Measurements from ENCODE around the gene AUTS2.

Gene AUTS2

DNA sequence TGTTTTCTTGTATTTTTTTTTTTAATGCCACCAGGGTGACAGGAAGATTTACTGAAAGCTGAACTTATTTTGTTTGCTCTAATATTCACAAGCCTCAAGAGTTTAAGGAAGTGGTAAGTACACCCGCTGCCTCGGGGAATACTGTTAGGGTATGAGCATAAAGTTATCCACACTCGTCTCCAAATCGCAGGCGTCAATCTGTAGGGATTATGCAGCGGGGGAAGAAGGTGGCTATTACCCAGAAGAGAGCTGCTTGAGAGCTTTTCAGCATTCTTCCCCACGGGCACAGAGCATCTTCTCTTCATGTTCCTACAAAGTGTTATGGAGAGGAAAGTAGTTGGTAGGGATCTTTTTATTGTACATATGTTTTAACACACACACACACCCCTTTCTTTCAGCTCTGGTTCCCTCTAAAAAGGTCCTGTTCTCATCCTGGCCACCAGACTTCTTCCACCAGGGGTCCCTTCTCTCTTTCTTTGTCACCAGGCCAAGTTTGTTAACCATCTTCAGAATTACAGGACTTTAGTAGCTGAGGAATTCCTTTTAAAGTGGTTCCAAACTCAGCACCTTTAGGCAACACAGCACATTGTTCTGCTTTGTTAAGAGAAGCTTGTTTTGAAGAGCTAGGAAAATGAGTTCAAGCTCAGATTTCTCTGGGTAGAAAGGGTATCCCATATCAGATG, 1122.1 kb downstream of the AUTS2 start:
- Histone ChIP-seq H3K4me2 (ENCODE audit: low read depth, low read length, poor library complexity, severe bottlenecking) (no peak overlapping the region), H4K20me1 (ENCODE audit: low read depth, low read length) (0 out of 2 replicates have a peak, but pooled peaks cover 8% of the 10 kb centered on the region), H3K9ac (ENCODE audit: low read length) (no peak overlapping the region), H3K9me2 (replicated peaks; ENCODE audit: insufficient read depth, low read length) (no peaks in the 10 kb centered on the region), H3K27me3 (ENCODE audit: low read length) (no peaks in the 10 kb centered on the region), H3K36me3 (ENCODE audit: low read length) (no peaks in the 10 kb centered on the region), H3F3A (ENCODE audit: insufficient read depth) (no peaks in the 10 kb centered on the region), H3K27ac (ENCODE audit: low read depth, low read length) (no peak overlapping the region), H3K4me3 (ENCODE audit: insufficient read depth, low read length, poor library complexity, severe bottlenecking) (no peak overlapping the region), H2AFZ (ENCODE audit: low read depth, low read length, severe bottlenecking) (no peak overlapping the region), H3K79me2 (ENCODE audit: insufficient read depth, low read length) (no peaks in the 10 kb centered on the region), H3K9me3 (ENCODE audit: insufficient read depth, low read length) (no peaks in the 10 kb centered on the region)
- TF ChIP-seq CTCF (IDR thresholded peaks at IDR 0.05; ENCODE audit: insufficient read depth, low read length, poor library complexity, severe bottlenecking) (no peak), EZH2phosphoT487 (conservative IDR thresholded peaks at IDR 0.05; ENCODE audit: low read length) (no peak)

- no peak overlapping the region for H3K27ac ChIP-seq (ENCODE audit: low read depth, low read length)
- no peaks in the 10 kb centered on the region for H3K36me3 ChIP-seq (ENCODE audit: low read length)
- no peak for TF ChIP-seq EZH2phosphoT487 (conservative IDR thresholded peaks at IDR 0.05; ENCODE audit: low read length)
- TF ChIP-seq CTCF (IDR thresholded peaks at IDR 0.05; ENCODE audit: insufficient read depth, low read length, poor library complexity, severe bottlenecking), result no peak
- H3K9me2 ChIP-seq (replicated peaks; ENCODE audit: insufficient read depth, low read length), result no peaks in the 10 kb centered on the region
- no peaks in the 10 kb centered on the region for H3K79me2 ChIP-seq (ENCODE audit: insufficient read depth, low read length)
- no peaks in the 10 kb centered on the region for H3K9me3 ChIP-seq (ENCODE audit: insufficient read depth, low read length)
- H3K4me2 ChIP-seq (ENCODE audit: low read depth, low read length, poor library complexity, severe bottlenecking), result no peak overlapping the region
- H2AFZ ChIP-seq (ENCODE audit: low read depth, low read length, severe bottlenecking), result no peak overlapping the region
- H3K27me3 ChIP-seq (ENCODE audit: low read length), result no peaks in the 10 kb centered on the region
- no peaks in the 10 kb centered on the region for H3F3A ChIP-seq (ENCODE audit: insufficient read depth)
- H3K4me3 ChIP-seq (ENCODE audit: insufficient read depth, low read length, poor library complexity, severe bottlenecking), result no peak overlapping the region
- H3K9ac ChIP-seq (ENCODE audit: low read length), result no peak overlapping the region
- 0 out of 2 replicates have a peak, but pooled peaks cover 8% of the 10 kb centered on the region for H4K20me1 ChIP-seq (ENCODE audit: low read depth, low read length)
These were observed 1123.2 kb downstream of the AUTS2 start for GRCh38 chr7:70721500-70721899.

DNA sequence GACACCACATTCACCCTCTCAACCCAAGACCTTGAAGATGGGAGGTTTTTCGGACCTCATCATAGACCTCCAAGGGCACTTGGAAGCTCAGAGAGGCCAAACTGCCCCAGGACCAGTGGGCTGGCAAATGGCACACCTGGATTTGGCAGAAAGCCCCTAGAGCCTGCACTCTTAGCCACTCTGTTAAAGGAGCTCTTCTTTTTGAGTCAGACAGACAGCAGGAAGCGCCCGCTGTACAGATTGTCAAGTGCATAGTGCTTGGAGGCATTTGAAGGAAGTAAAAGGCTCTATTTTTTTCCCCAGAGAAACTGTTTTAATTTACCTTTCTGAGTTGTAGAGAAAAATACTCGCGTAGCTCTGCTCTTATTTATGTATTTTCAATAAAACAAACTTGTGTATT, 1125.1 kb downstream of the AUTS2 start:
- Histone ChIP-seq H3K36me3 (ENCODE audit: low read length) (no peaks in the 10 kb centered on the region), H3K27ac (ENCODE audit: low read depth, low read length) (no peak overlapping the region), H3F3A (ENCODE audit: insufficient read depth) (no peaks in the 10 kb centered on the region), H3K9me2 (replicated peaks; ENCODE audit: insufficient read depth, low read length) (no peaks in the 10 kb centered on the region), H3K4me3 (ENCODE audit: insufficient read depth, low read length, poor library complexity, severe bottlenecking) (no peak overlapping the region), H4K20me1 (ENCODE audit: low read depth, low read length) (0 out of 2 replicates have a peak, but pooled peaks cover 8% of the 10 kb centered on the region), H2AFZ (ENCODE audit: low read depth, low read length, severe bottlenecking) (no peak overlapping the region), H3K27me3 (ENCODE audit: low read length) (no peaks in the 10 kb centered on the region), H3K9me3 (ENCODE audit: insufficient read depth, low read length) (no peaks in the 10 kb centered on the region), H3K79me2 (ENCODE audit: insufficient read depth, low read length) (no peaks in the 10 kb centered on the region), H3K9ac (ENCODE audit: low read length) (no peak overlapping the region), H3K4me2 (ENCODE audit: low read depth, low read length, poor library complexity, severe bottlenecking) (no peak overlapping the region)
- TF ChIP-seq CTCF (IDR thresholded peaks at IDR 0.05; ENCODE audit: insufficient read depth, low read length, poor library complexity, severe bottlenecking) (no peak), EZH2phosphoT487 (conservative IDR thresholded peaks at IDR 0.05; ENCODE audit: low read length) (no peak)

All from SU-DHL-6 (cell line).